Measurements from ENCODE around the gene ASB16. TPM values are rescaled to one million over a fixed set of nuclear protein-coding genes. Genes with fewer than 3 reads are reported as not detected.
"Not testable (repeated sequence)": the region's sequence is repeated elsewhere in the genome, so short reads cannot be mapped to it uniquely, and the experiment has no call there.

Gene ASB16
- total RNA-seq, 3 donors from 2014 or later (not counting 1 experiment from before 2014, with no cell fraction given), result not detected

DNA sequence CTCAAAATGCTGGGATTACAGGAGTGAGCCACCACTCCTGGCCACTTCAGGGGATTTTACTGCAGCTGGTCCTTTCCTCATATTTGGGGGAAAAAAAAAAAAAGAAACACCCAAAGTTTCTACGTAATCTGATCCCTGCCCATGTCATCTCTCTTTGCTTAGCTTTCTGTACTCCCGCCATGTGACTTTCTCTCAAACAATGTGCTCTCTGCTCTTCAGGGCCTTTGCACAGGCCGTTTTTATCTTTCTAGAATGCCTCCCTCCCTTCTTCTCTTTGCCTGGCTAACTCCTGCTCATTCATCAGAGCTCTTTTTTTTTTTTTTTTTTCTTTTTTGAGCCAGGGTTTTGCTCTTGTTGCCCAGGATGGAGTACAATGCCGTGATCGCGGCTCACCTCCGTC is 42.1 kb upstream of the ASB16 start:
- no peaks in the 10 kb centered on the region for H3K36me3 Mint-ChIP-seq
- no peaks in the 10 kb centered on the region for H3K9me3 ChIP-seq (ENCODE audit: control insufficient read depth, insufficient read depth, low read length)
- no peaks in the 10 kb centered on the region for H3K9me3 Mint-ChIP-seq
- DNase-seq (no peak), ATAC-seq (no peak)
- no peak overlapping the region for H3K4me3 Mint-ChIP-seq
- H3K27me3 Mint-ChIP-seq (ENCODE audit: low read depth in 2 of 2), result peaks cover 0 to 3% of the 10 kb centered on the region in 2 donors
- H3K27ac Mint-ChIP-seq, result no peak overlapping the region
- no peak overlapping the region for H3K27ac ChIP-seq (ENCODE audit: low read length)
- H3K36me3 ChIP-seq (ENCODE audit: control insufficient read depth, insufficient read depth, low read length), result no peaks in the 10 kb centered on the region
- 94% methylated on average over 7 of the region's 7 CpGs for WGBS (ENCODE audit: insufficient coverage)
- H3K27me3 ChIP-seq (ENCODE audit: control insufficient read depth, insufficient read depth, low read length), result no peaks in the 10 kb centered on the region
- H3K4me1 ChIP-seq (ENCODE audit: control insufficient read depth, insufficient read depth, low read length), result peaks cover 9% of the 10 kb centered on the region
- intact Hi-C loops (cut with micrococcal nuclease), result no loop called here
- peaks cover 6 to 10% of the 10 kb centered on the region in 2 donors for H3K4me1 Mint-ChIP-seq
- no peak for TF ChIP-seq CTCF (IDR thresholded peaks at IDR 0.05)
- no peak overlapping the region for H3K4me3 ChIP-seq (ENCODE audit: low read length)

DNA sequence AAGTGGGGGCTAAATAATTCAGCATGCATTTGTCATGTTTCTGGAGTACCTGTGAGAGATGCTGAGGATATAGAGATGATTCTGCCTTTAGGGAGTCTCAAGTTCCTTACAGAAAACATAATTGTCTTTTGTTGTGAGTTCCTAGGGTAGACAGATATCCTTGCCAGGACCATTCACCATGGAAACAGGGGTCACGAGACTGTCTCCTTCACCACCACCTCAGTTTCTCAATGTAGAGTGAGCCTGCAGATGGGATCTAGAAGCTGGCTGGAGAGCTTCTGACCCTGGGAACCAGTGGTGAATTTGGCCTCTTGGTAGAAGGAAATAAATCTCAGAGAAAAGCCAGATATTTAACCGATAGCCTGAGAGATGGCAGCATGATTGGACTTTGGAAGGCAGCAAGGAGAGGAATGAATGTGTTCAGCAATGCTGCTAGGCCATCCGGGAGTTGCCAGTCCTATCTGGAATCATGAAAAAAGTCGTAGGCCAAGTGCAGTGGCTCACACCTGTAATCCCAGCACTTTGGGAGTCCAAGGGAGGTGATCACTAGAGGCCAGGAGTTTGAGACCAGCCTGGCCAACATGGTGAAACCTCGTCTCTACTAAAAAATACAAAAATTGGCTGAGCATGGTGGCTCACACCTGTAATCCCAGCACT is 39.7 kb upstream of the ASB16 start:
- 91% methylated on average over 4 of the region's 5 CpGs for WGBS (ENCODE audit: insufficient coverage)
- Histone ChIP-seq H3K4me3 (ENCODE audit: low read length) (no peak overlapping the region), H3K27ac (ENCODE audit: low read length) (no peak overlapping the region), H3K27me3 (ENCODE audit: control insufficient read depth, insufficient read depth, low read length) (no peaks in the 10 kb centered on the region), H3K9me3 (ENCODE audit: control insufficient read depth, insufficient read depth, low read length) (no peaks in the 10 kb centered on the region), H3K36me3 (ENCODE audit: control insufficient read depth, insufficient read depth, low read length) (no peaks in the 10 kb centered on the region), H3K4me1 (ENCODE audit: control insufficient read depth, insufficient read depth, low read length) (no peaks in the 10 kb centered on the region)
- no peaks in the 10 kb centered on the region for H3K4me1 Mint-ChIP-seq
- DNase-seq (no peak), ATAC-seq (no peak)
- H3K27me3 Mint-ChIP-seq (ENCODE audit: low read depth in 2 of 2), result peaks cover 0 to 3% of the 10 kb centered on the region in 2 donors
- no peaks in the 10 kb centered on the region for H3K9me3 Mint-ChIP-seq
- intact Hi-C loops (cut with micrococcal nuclease), result no loop called here
- no peaks in the 10 kb centered on the region for H3K36me3 Mint-ChIP-seq
- no peak for TF ChIP-seq CTCF (IDR thresholded peaks at IDR 0.05)
- no peak overlapping the region for H3K27ac Mint-ChIP-seq
- no peak overlapping the region for H3K4me3 Mint-ChIP-seq

GRCh38 chr17:44131372-44131771 is 39.1 kb upstream of the ASB16 start:
- H3K9me3 ChIP-seq (ENCODE audit: control insufficient read depth, insufficient read depth, low read length); H3K36me3 ChIP-seq (ENCODE audit: control insufficient read depth, insufficient read depth, low read length); H3K27ac ChIP-seq (ENCODE audit: low read length); H3K4me1 ChIP-seq (ENCODE audit: control insufficient read depth, insufficient read depth, low read length); H3K4me1 Mint-ChIP-seq; DNase-seq; H3K27me3 ChIP-seq (ENCODE audit: control insufficient read depth, insufficient read depth, low read length); H3K9me3 Mint-ChIP-seq; H3K4me3 ChIP-seq (ENCODE audit: low read length); H3K27me3 Mint-ChIP-seq (ENCODE audit: low read depth in 2 of 2); H3K36me3 Mint-ChIP-seq; H3K4me3 Mint-ChIP-seq; H3K27ac Mint-ChIP-seq; intact Hi-C loops (cut with micrococcal nuclease); ATAC-seq: not testable (repeated sequence)
- 86% methylated on average over 11 of the region's 12 CpGs for WGBS (ENCODE audit: insufficient coverage)

GRCh38 chr17:44132275-44132821 is 38.2 kb upstream of the ASB16 start:
- Mint-ChIP-seq H3K4me3 (no peak overlapping the region), H3K27me3 (ENCODE audit: low read depth in 2 of 2) (peaks cover 0 to 6% of the 10 kb centered on the region in 2 donors)

More at GRCh38 chr17:44132275-44132821, 38.2 kb upstream of the ASB16 start:
- Mint-ChIP-seq H3K4me1 (no peaks in the 10 kb centered on the region), H3K27ac (no peak overlapping the region), H3K9me3 (no peaks in the 10 kb centered on the region), H3K36me3 (no peaks in the 10 kb centered on the region)
- Histone ChIP-seq H3K4me1 (ENCODE audit: control insufficient read depth, insufficient read depth, low read length) (no peaks in the 10 kb centered on the region), H3K9me3 (ENCODE audit: control insufficient read depth, insufficient read depth, low read length) (no peaks in the 10 kb centered on the region), H3K27ac (ENCODE audit: low read length) (no peak overlapping the region), H3K36me3 (ENCODE audit: control insufficient read depth, insufficient read depth, low read length) (no peaks in the 10 kb centered on the region), H3K27me3 (ENCODE audit: control insufficient read depth, insufficient read depth, low read length) (no peaks in the 10 kb centered on the region), H3K4me3 (ENCODE audit: low read length) (no peak overlapping the region)
- intact Hi-C loops (cut with micrococcal nuclease), result no loop called here
- no peak for TF ChIP-seq CTCF (IDR thresholded peaks at IDR 0.05)
- ATAC-seq, result no peak
- no peak for DNase-seq

Measured in natural killer cell (primary cell).